Gastroesophageal sphincter (tissue), 2 donors: ENCODE measurements around the gene UBFD1.

Experiments
- POLR2A ChIP-seq, 2 donors: fragments of 450-650 bp; IDR thresholded peaks; one replicate each; pipeline ENCODE4 v1.6.1; 2017; ENCODE audit warnings: antibody characterized with exemption in 2 of 2, mild to moderate bottlenecking in 2 of 2, moderate library complexity in 1 of 2
- POLR2AphosphoS5 ChIP-seq: sonication (generic); formaldehyde crosslinking; IDR thresholded peaks from one replicate; pipeline ENCODE4 v1.6.1; 2017; ENCODE audit warnings: antibody characterized with exemption

DNA sequence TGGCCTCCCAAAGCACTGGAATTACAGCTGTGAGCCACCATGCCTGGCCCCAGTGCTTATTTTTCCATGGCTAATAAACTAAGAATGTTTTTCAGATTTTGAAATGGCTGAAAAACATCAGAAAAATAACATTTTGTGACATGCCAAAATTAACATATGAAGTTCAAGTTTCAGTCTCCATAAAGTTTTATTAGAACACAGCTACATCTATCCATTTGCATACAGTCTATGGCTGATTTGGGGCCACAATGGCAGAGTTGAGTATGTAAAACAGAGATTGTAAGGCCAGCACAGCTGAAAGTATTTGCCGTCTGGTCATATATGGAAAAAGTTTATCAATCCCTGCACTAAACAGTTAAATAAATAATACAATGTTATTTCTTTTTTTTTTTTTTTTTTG lies 52.4 kb downstream of the UBFD1 start:
- TF ChIP-seq POLR2AphosphoS5 (no peak), POLR2A (IDR thresholded peaks at IDR 0.05) (no peak)
